A549 (cell line): ENCODE data around the gene SHC1.

ENCODE experiments used
- CBX2 ChIP-seq: fragments of 200-600 bp; sonication (generic); IDR thresholded peaks from 2 replicates; pipeline ENCODE4 v1.6.1; 2016; ENCODE audit warnings: low read depth, mild to moderate bottlenecking, borderline replicate concordance
- CEBPB ChIP-seq, 2 experiments: fragments of >200 bp in 1 of 2; sonication (Bioruptor Twin) in 1 of 2; formaldehyde crosslinking in 1 of 2; IDR thresholded peaks; 2 replicates each; pipeline ENCODE4 v1.6.1; 2012 to 2016
- CHD2 ChIP-seq: fragments of 150-350 bp; IDR thresholded peaks from 2 replicates; pipeline ENCODE4 v1.6.1; 2014; ENCODE audit warnings: low read length; ENCODE audit not compliant: partially characterized antibody
- EP300 ChIP-seq, 2 experiments: fragments of >200 bp; sonication (Bioruptor Twin); formaldehyde crosslinking; IDR thresholded peaks; 2 replicates in 1 of 2; 3 replicates in 1 of 2; pipeline ENCODE4 v1.6.1; 2016 to 2017
- HDAC2 ChIP-seq: fragments of 200-600 bp; sonication (generic); IDR thresholded peaks from 2 replicates; pipeline ENCODE4 v1.6.1; 2016
- JUN ChIP-seq, 2 experiments: fragments of >200 bp; sonication (Bioruptor Twin); formaldehyde crosslinking; IDR thresholded peaks; 2 replicates in 1 of 2; 3 replicates in 1 of 2; pipeline ENCODE4 v1.6.1; 2016 to 2017
- JUNB ChIP-seq: fragments of >200 bp; sonication (Bioruptor Twin); formaldehyde crosslinking; IDR thresholded peaks from 2 replicates; pipeline ENCODE4 v1.6.1; 2016
- MAZ ChIP-seq: fragments of 150-350 bp; IDR thresholded peaks from 2 replicates; pipeline ENCODE4 v1.6.1; 2014; ENCODE audit warnings: antibody characterized with exemption, low read depth, low read length, borderline replicate concordance
- POLR2A ChIP-seq: IDR thresholded peaks from 2 replicates; pipeline ENCODE4 v1.6.1; 2012; ENCODE audit warnings: mild to moderate bottlenecking, low read length
- RAD21 ChIP-seq, 2 experiments: fragments of >200 bp in 1 of 2; sonication (Bioruptor Twin) in 1 of 2; formaldehyde crosslinking in 1 of 2; IDR thresholded peaks in 1 of 2; conservative IDR thresholded peaks in 1 of 2; 2 replicates in 1 of 2; 3 replicates in 1 of 2; pipeline ENCODE4 v1.6.1; 2012 to 2018; ENCODE audit warnings: inconsistent platforms in 1 of 2
- RCOR1 ChIP-seq: fragments of 150-350 bp; IDR thresholded peaks from 2 replicates; pipeline ENCODE4 v1.6.1; 2014; ENCODE audit warnings: antibody characterized with exemption, low read length, low read depth
- SMC3 ChIP-seq: fragments of >200 bp; sonication (Bioruptor Twin); formaldehyde crosslinking; IDR thresholded peaks from 3 replicates; pipeline ENCODE4 v1.6.1; 2018; ENCODE audit warnings: inconsistent platforms
- TFCP2L1 ChIP-seq: fragments of 250-450 bp; sonication (Bioruptor Pico); IDR thresholded peaks from 2 replicates; pipeline ENCODE4 v1.5.0; 2021; ENCODE audit warnings: mild to moderate bottlenecking
- TF ChIP-seq, protein P1 (sequence below): fragments of >200 bp; sonication (Bioruptor Twin); formaldehyde crosslinking; IDR thresholded peaks from 3 replicates; pipeline ENCODE4 v1.5.1; 2016

DNA sequence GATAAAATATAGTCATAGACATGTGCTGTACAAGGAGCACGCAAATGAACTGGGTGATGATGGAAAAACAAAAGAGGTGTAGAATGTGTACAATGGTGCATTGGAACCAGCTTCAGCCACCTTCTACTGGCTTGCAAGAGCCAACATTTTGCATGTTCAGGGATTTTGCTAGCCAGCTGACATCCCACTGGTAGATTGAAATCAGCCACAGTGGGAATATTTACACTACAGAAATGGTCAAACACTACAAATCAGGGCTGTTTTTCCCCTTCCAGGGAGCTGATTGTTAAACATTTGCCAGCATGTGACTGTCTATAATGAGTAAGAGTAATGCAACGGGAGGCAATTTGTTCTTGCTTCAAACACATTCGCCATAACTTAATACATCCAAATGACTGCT, 57.3 kb downstream of the SHC1 start:
- TF ChIP-seq, protein P1, sequence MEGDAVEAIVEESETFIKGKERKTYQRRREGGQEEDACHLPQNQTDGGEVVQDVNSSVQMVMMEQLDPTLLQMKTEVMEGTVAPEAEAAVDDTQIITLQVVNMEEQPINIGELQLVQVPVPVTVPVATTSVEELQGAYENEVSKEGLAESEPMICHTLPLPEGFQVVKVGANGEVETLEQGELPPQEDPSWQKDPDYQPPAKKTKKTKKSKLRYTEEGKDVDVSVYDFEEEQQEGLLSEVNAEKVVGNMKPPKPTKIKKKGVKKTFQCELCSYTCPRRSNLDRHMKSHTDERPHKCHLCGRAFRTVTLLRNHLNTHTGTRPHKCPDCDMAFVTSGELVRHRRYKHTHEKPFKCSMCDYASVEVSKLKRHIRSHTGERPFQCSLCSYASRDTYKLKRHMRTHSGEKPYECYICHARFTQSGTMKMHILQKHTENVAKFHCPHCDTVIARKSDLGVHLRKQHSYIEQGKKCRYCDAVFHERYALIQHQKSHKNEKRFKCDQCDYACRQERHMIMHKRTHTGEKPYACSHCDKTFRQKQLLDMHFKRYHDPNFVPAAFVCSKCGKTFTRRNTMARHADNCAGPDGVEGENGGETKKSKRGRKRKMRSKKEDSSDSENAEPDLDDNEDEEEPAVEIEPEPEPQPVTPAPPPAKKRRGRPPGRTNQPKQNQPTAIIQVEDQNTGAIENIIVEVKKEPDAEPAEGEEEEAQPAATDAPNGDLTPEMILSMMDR: no peak
- TF ChIP-seq POLR2A (no peak), RAD21 (conservative IDR thresholded peaks at IDR 0.05 in 1 of 2, IDR thresholded peaks at IDR 0.05 in 1 of 2) (no peak), MAZ (no peak), JUNB (no peak), JUN (IDR thresholded peaks at IDR 0.05) (no peak), EP300 (IDR thresholded peaks at IDR 0.05) (no peak), HDAC2 (no peak), CHD2 (no peak), CBX2 (no peak), TFCP2L1 (no peak), CEBPB (IDR thresholded peaks at IDR 0.05) (no peak), SMC3 (no peak), RCOR1 (no peak)
